DOHH2 (cell line): ENCODE data around the gene RNF175.

Experiments used
- H3F3A ChIP-seq: fragments of 200-600 bp; sonication (generic), shearing (Covaris generic); 2 replicates; pipeline ENCODE4 v1.6.0; 2016; ENCODE audit warnings: antibody characterized with exemption, mild to moderate bottlenecking; ENCODE audit not compliant: control insufficient read depth, insufficient read depth
- H3K27ac ChIP-seq: fragments of 200-600 bp; sonication (generic); 2 replicates; pipeline ENCODE4 v1.5.1; 2014; ENCODE audit warnings: low read depth, mild to moderate bottlenecking, low read length, moderate library complexity
- H3K27me3 ChIP-seq: fragments of 200-600 bp; sonication (generic); 2 replicates; pipeline ENCODE4 v1.6.1; 2014; ENCODE audit warnings: mild to moderate bottlenecking, low read length, mixed read lengths; ENCODE audit not compliant: control insufficient read depth
- H3K36me3 ChIP-seq: fragments of 200-600 bp; sonication (generic); 2 replicates; pipeline ENCODE4 v1.6.1; 2014; ENCODE audit warnings: mild to moderate bottlenecking, low read length, moderate library complexity, mixed read lengths; ENCODE audit not compliant: control insufficient read depth
- H3K4me1 ChIP-seq: fragments of 200-600 bp; sonication (generic); 2 replicates; pipeline ENCODE4 v1.6.1; 2014; ENCODE audit warnings: mild to moderate bottlenecking, low read length, mixed read lengths; ENCODE audit not compliant: control insufficient read depth
- H3K4me2 ChIP-seq: fragments of 200-600 bp; sonication (generic); 2 replicates; pipeline ENCODE4 v1.6.0; 2014; ENCODE audit warnings: mild to moderate bottlenecking, low read length, moderate library complexity
- H3K4me3 ChIP-seq: fragments of 200-600 bp; sonication (generic); 2 replicates; pipeline ENCODE4 v1.5.1; 2014; ENCODE audit warnings: mild to moderate bottlenecking, low read length, mixed read lengths
- H3K79me2 ChIP-seq: fragments of 200-600 bp; sonication (generic); 2 replicates; pipeline ENCODE4 v1.6.1; 2014; ENCODE audit warnings: mild to moderate bottlenecking, low read length, mixed read lengths; ENCODE audit not compliant: control insufficient read depth
- H3K9me2 ChIP-seq: fragments of 200-600 bp; sonication (generic); replicated peaks from 2 replicates; pipeline ENCODE4 v1.6.1; 2014; ENCODE audit warnings: mild to moderate bottlenecking, low read length, mixed read lengths; ENCODE audit not compliant: control insufficient read depth
- H3K9me3 ChIP-seq: fragments of 200-600 bp; sonication (generic); 2 replicates; pipeline ENCODE4 v1.6.1; 2014; ENCODE audit warnings: antibody characterized with exemption, low read length, mixed read lengths; ENCODE audit not compliant: control insufficient read depth, insufficient read depth
- H4K20me1 ChIP-seq: fragments of 200-600 bp; sonication (generic); 2 replicates; pipeline ENCODE4 v1.6.0; 2014; ENCODE audit warnings: low read depth, mild to moderate bottlenecking, antibody characterized with exemption, low read length, moderate library complexity; ENCODE audit not compliant: control insufficient read depth, insufficient read depth
- EZH2phosphoT487 ChIP-seq: fragments of 200-600 bp; sonication (generic); IDR thresholded peaks from 2 replicates; pipeline ENCODE4 v1.6.1; 2017; ENCODE audit warnings: borderline replicate concordance, mild to moderate bottlenecking, antibody characterized with exemption, low read length, moderate library complexity, mixed read lengths
- TF ChIP-seq, protein P1 (sequence below): fragments of 200-600 bp; sonication (generic); IDR thresholded peaks from one replicate; pipeline ENCODE4 v1.5.1; 2014; ENCODE audit warnings: antibody characterized with exemption, mild to moderate bottlenecking, low read depth, low read length; ENCODE audit not compliant: poor library complexity, severe bottlenecking

RNF175 gene

DNA sequence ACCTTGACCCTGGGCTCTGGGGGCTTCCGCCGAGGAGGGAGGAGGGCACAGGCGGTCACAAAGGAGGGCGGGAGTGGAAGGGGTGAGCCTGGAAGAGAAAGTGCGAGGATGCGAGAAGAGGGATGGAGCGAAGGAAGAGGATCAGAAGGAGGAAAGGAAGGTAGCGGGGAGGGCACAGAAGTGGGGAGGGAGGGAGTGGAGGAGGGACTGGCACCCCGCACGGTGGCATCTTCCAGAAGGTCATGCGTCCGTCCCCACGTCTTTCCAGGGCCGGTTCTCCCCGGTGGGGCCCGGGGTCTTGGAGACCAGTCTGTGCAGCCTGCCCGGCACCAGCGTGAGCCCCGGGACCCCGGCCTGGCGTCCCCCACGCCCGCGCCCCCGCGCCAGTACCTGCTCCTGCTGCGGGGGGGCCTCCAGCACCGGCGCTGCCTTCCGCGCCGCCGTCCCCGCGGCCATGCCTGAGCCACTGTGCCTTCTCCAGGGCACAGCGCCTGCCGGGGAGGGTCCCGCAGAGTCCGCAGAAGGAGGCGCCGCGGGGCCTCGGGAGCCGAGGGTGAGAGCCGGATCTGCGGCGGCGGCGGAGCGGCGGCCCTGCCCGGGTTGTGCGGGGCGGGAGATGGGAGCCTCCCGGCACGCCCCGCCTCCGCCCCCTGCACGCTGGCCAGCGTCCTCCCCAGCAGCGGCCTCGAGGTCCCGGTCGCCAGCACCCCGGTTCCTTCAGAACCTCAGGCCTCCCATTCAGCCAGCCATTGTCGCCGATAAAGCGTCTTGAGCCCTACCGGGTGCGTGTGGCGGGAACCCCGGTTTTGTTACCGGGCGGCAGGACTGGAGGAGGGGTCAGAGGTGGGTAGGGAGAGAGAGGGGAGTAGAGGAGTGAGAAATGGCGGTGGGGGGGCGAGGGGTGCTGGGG, at the start of gene RNF175:
RNF175 (minus strand) TSS at position 618 of the 910 bp plus-strand sequence; CDS start at position 456, 162 bp downstream.
- Histone ChIP-seq H3F3A (no peaks in the 10 kb centered on the region), H3K36me3 (no peaks in the 10 kb centered on the region), H3K4me1 (no peaks in the 10 kb centered on the region), H3K4me2 (no peak within 1 kb of the TSS), H4K20me1 (no peaks in the 10 kb centered on the region), H3K9me3 (no peaks in the 10 kb centered on the region), H3K9me2 (no peaks in the 10 kb centered on the region), H3K27ac (no peak within 1 kb of the TSS), H3K27me3 (peaks cover 8% of the 10 kb centered on the region), H3K79me2 (no peaks in the 10 kb centered on the region), H3K4me3 (no peak within 1 kb of the TSS)
- no peak for TF ChIP-seq EZH2phosphoT487
- TF ChIP-seq, protein P1, sequence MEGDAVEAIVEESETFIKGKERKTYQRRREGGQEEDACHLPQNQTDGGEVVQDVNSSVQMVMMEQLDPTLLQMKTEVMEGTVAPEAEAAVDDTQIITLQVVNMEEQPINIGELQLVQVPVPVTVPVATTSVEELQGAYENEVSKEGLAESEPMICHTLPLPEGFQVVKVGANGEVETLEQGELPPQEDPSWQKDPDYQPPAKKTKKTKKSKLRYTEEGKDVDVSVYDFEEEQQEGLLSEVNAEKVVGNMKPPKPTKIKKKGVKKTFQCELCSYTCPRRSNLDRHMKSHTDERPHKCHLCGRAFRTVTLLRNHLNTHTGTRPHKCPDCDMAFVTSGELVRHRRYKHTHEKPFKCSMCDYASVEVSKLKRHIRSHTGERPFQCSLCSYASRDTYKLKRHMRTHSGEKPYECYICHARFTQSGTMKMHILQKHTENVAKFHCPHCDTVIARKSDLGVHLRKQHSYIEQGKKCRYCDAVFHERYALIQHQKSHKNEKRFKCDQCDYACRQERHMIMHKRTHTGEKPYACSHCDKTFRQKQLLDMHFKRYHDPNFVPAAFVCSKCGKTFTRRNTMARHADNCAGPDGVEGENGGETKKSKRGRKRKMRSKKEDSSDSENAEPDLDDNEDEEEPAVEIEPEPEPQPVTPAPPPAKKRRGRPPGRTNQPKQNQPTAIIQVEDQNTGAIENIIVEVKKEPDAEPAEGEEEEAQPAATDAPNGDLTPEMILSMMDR: no peak

DNA sequence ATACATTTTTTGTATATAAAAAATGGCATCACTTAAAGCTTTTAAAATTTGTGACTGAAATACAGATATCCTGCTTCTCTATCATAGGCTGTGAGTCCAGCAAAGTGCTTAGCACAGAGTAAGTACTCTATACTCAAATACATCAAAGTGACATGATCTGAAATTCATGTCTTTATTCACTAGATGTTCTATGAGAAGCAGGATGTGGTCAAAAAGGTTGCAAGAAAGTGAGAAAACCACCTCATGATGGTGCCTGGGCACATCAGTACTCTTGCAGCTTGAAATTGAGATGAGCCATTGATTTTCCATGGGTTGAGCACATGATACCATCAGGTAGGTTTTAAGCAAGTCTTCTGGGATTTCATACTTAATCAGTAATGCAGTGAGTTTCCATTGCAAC, 49.5 kb upstream of the RNF175 start:
- TF ChIP-seq, protein P1: no peak
- no peak for TF ChIP-seq EZH2phosphoT487
- Histone ChIP-seq H3K9me3 (no peaks in the 10 kb centered on the region; the same call in 1 of the 2 replicates), H4K20me1 (no peaks in the 10 kb centered on the region), H3K79me2 (no peaks in the 10 kb centered on the region), H3K27me3 (no peaks in the 10 kb centered on the region), H3K4me1 (no peaks in the 10 kb centered on the region), H3K27ac (no peak overlapping the region), H3K4me2 (no peak overlapping the region), H3K4me3 (no peak overlapping the region), H3F3A (no peaks in the 10 kb centered on the region), H3K9me2 (no peaks in the 10 kb centered on the region), H3K36me3 (no peaks in the 10 kb centered on the region)

DNA sequence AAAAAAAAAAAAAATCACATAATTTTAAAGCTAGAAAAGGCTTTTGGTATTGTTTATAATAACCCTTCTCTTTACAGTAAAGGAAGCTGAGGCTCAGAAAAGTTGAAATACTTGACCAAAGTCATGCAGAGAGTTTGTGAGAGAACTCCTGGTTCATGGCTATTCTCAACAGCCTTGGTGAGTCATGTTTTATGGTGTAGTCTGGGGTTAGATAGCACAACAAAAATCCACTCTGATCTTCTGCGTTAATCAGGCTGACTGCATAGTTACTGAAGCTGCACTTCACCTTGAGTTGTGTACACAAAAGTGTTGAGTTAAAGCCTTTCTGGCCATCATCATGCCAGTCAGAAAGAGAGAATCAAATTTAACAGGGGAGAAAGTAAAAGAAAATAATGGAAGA, 48.4 kb upstream of the RNF175 start:
- Histone ChIP-seq H3F3A (no peaks in the 10 kb centered on the region), H3K9me3 (no peaks in the 10 kb centered on the region; the same call in 1 of the 2 replicates), H3K27ac (no peak overlapping the region), H3K4me1 (no peaks in the 10 kb centered on the region), H3K4me3 (no peak overlapping the region), H3K79me2 (no peaks in the 10 kb centered on the region), H4K20me1 (no peaks in the 10 kb centered on the region), H3K9me2 (no peaks in the 10 kb centered on the region), H3K4me2 (no peak overlapping the region), H3K27me3 (no peaks in the 10 kb centered on the region), H3K36me3 (no peaks in the 10 kb centered on the region)
- TF ChIP-seq EZH2phosphoT487: no peak
- TF ChIP-seq, protein P1: no peak
